Left lung (tissue), 10 donors: ENCODE results near the gene VPS13D. TPM values are rescaled to one million over a fixed set of nuclear protein-coding genes. Genes with fewer than 3 reads are reported as not detected.
A peak's percentile ranks its signal among the peaks of the same experiment; 100 is the strongest.

Experiments
- ATAC-seq: fragments of 200-7000 bp; cut with Tn5 transposase; one replicate; pipeline ENCODE4 v1.9.1; 2020; ENCODE audit warnings: moderate library complexity
- DNase-seq, 4 donors: peaks; one replicate each; pipeline ENCODE4 v3.0.0-alpha.2; 2013 to 2020
- H3K27ac ChIP-seq, 2 donors: fragments of 200-600 bp; sonication (generic) in 1 of 2; one replicate each; pipeline versions ENCODE4 v1.5.0 to v1.8.0; 2020 to 2021
- H3K27me3 ChIP-seq, 2 donors: fragments of 200-600 bp; sonication (generic) in 1 of 2; one replicate each; pipeline versions ENCODE4 v1.5.0 to v1.8.0; 2020 to 2021
- H3K36me3 ChIP-seq, 2 donors: fragments of 200-600 bp; sonication (generic) in 1 of 2; one replicate each; pipeline versions ENCODE4 v1.5.0 to v1.8.0; 2020 to 2021
- H3K4me1 ChIP-seq, 2 donors: fragments of 200-600 bp; one replicate each; pipeline ENCODE4 v1.8.0; 2021
- H3K4me3 ChIP-seq, 2 donors: fragments of 200-600 bp; sonication (generic) in 1 of 2; one replicate each; pipeline versions ENCODE4 v1.5.0 to v1.8.0; 2020 to 2021; ENCODE audit warnings: mild to moderate bottlenecking in 1 of 2
- H3K9me3 ChIP-seq, 2 donors: fragments of 200-600 bp; sonication (generic) in 1 of 2; one replicate each; pipeline versions ENCODE4 v1.5.0 to v1.8.0; 2020 to 2021
- CTCF ChIP-seq, 2 donors: fragments of 200-600 bp; sonication (generic) in 1 of 2; IDR thresholded peaks; one replicate each; pipeline versions ENCODE4 v1.5.0 to v1.8.0; 2021; ENCODE audit warnings: antibody characterized with exemption in 2 of 2
- intact Hi-C, 2 donors: fragments of 100-400 bp; cut with DNase I; formaldehyde crosslinking; loops; one replicate each; pipeline versions ENCODE4 v1.11.2 to v1.14.2; 2022
- polyA plus RNA-seq, 6 donors: library from polyadenylated mRNA; unstranded; fragments of 120-200 nt; gene quantifications; one replicate each; pipeline ENCODE4 v1.2.1, GENCODE V29; 2013; ENCODE audit not compliant: insufficient read length in 6 of 6
- total RNA-seq, 2 donors: library from RNA; stranded (reverse); fragmentation: NEBNext Ultra II Directional; extraction: Animal tissue kit (Norgen Biotek cat#: 25700); gene quantifications; one replicate each; pipeline ENCODE4 v1.2.1, GENCODE V29; 2021
- donor health status: DM: no; HTN: yes; CAD: no.
- donor health status: DM: no; HTN: no; CAD: no.

Gene VPS13D
- total and polyA plus RNA-seq, 8 donors: 26.6 to 62.3 (median 30.2) TPM

GRCh38 chr1:12356004-12356890 lies 126.4 kb downstream of the VPS13D start:
- intact Hi-C loops: no loop called here
- Histone ChIP-seq H3K36me3 (peaks cover 0 to 85% of the 10 kb centered on the region in 2 donors), H3K4me1 (no peaks in the 10 kb centered on the region), H3K27me3 (no peaks in the 10 kb centered on the region), H3K4me3 (no peak overlapping the region), H3K9me3 (no peaks in the 10 kb centered on the region), H3K27ac (peak overlapping the region; percentile 5 to 45)
- ATAC-seq (peak; percentile 90), DNase-seq (peak in 1 of 4 donors; percentile 60)
- no peak for TF ChIP-seq CTCF (IDR thresholded peaks at IDR 0.05)

GRCh38 chr1:12358499-12358898 lies 128.7 kb downstream of the VPS13D start:
- Histone ChIP-seq H3K27me3 (no peaks in the 10 kb centered on the region), H3K9me3 (no peaks in the 10 kb centered on the region), H3K4me1 (no peaks in the 10 kb centered on the region), H3K36me3 (peaks cover 0 to 87% of the 10 kb centered on the region in 2 donors), H3K4me3 (no peak overlapping the region), H3K27ac (no peak overlapping the region)
- DNase-seq: no peak
- intact Hi-C loops: no loop called here
- no peak for TF ChIP-seq CTCF (IDR thresholded peaks at IDR 0.05)
- no peak for ATAC-seq

- Histone ChIP-seq H3K27ac (no peak overlapping the region), H3K4me1 (no peaks in the 10 kb centered on the region), H3K36me3 (peaks cover 0 to 87% of the 10 kb centered on the region in 2 donors), H3K9me3 (no peaks in the 10 kb centered on the region), H3K27me3 (no peaks in the 10 kb centered on the region), H3K4me3 (no peak overlapping the region)
- DNase-seq (no peak), ATAC-seq (no peak)
- no peak for TF ChIP-seq CTCF (IDR thresholded peaks at IDR 0.05)
- intact Hi-C loops: no loop called here
Observed at GRCh38 chr1:12359359-12360133, 129.7 kb downstream of the VPS13D start.

- intact Hi-C loops: no loop called here
- DNase-seq (no peak), ATAC-seq (no peak)
- Histone ChIP-seq H3K4me3 (no peak overlapping the region), H3K4me1 (no peaks in the 10 kb centered on the region), H3K9me3 (no peaks in the 10 kb centered on the region), H3K36me3 (peaks cover 0 to 54% of the 10 kb centered on the region in 2 donors), H3K27me3 (no peaks in the 10 kb centered on the region), H3K27ac (no peak overlapping the region)
- no peak for TF ChIP-seq CTCF (IDR thresholded peaks at IDR 0.05)
Observed at GRCh38 chr1:12368646-12369045, 138.8 kb downstream of the VPS13D start.

- no peaks in the 10 kb centered on the region for H3K4me1 ChIP-seq
Observed at GRCh38 chr1:12369258-12369657, 139.4 kb downstream of the VPS13D start.

More at GRCh38 chr1:12369258-12369657, 139.4 kb downstream of the VPS13D start:
- no peak for DNase-seq
- H3K4me3 ChIP-seq: no peak overlapping the region
- no peaks in the 10 kb centered on the region for H3K27me3 ChIP-seq
- ATAC-seq: no peak
- intact Hi-C loops: no loop called here
- H3K9me3 ChIP-seq: no peaks in the 10 kb centered on the region
- peaks cover 0 to 54% of the 10 kb centered on the region in 2 donors for H3K36me3 ChIP-seq
- no peak for TF ChIP-seq CTCF (IDR thresholded peaks at IDR 0.05)
- H3K27ac ChIP-seq: no peak overlapping the region
